Measurements from ENCODE around the gene KISS1.

The KISS1 gene

GRCh38 chr1:204194771-204195170 is 1.5 kb downstream of the KISS1 start:
- no peak for FAIRE-seq
- DNase-seq (ENCODE audit: extremely low spot score, insufficient read length, low read depth): no peak

- no peak for DNase-seq (ENCODE audit: extremely low spot score, insufficient read length, low read depth)
Observed at GRCh38 chr1:204194080-204194479, 2.2 kb downstream of the KISS1 start.

GRCh38 chr1:204192589-204193352 is 3.5 kb downstream of the KISS1 start:
- FAIRE-seq (no peak), DNase-seq (ENCODE audit: extremely low spot score, insufficient read length, low read depth) (no peak)

More at GRCh38 chr1:204194080-204194479, 2.2 kb downstream of the KISS1 start:
- FAIRE-seq: no peak

GRCh38 chr1:204192046-204192445 is 4.2 kb downstream of the KISS1 start:
- FAIRE-seq: no peak
- no peak for DNase-seq (ENCODE audit: extremely low spot score, insufficient read length, low read depth)

DNA sequence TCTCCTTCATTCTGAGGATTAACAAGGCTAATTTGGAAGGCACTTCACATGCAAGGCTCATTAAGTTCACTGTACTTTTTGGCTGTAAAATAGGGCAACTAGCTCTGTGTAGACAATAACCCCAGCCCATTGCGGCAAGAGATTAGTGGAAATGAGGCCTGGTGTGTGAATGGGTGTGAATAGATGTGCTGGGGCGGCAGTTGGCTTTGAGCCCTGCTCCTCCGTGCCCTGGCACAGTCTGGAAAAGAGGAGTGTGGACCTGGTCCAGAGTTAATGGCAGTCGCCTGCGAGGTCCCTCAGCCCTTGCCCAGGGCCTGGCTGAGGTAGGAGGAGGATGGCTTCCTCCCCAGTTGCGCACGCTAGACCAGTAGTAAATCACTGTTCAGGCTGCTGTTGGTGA is 4.8 kb downstream of the KISS1 start:
- DNase-seq (ENCODE audit: extremely low spot score, insufficient read length, low read depth) (no peak), FAIRE-seq (no peak)

- no peak for FAIRE-seq
- no peak for DNase-seq (ENCODE audit: extremely low spot score, insufficient read length, low read depth)
Observed at GRCh38 chr1:204190212-204191211, 5.8 kb downstream of the KISS1 start.

GRCh38 chr1:204188959-204189639 is 7.2 kb downstream of the KISS1 start:
- FAIRE-seq (peak; percentile 55), DNase-seq (ENCODE audit: extremely low spot score, insufficient read length, low read depth) (no peak)

- FAIRE-seq (no peak), DNase-seq (ENCODE audit: extremely low spot score, insufficient read length, low read depth) (no peak)
Observed at GRCh38 chr1:204186597-204186996, 9.7 kb downstream of the KISS1 start.

GRCh38 chr1:204181116-204181515 is 15.2 kb downstream of the KISS1 start:
- FAIRE-seq (no peak), DNase-seq (ENCODE audit: extremely low spot score, insufficient read length, low read depth) (no peak)

DNA sequence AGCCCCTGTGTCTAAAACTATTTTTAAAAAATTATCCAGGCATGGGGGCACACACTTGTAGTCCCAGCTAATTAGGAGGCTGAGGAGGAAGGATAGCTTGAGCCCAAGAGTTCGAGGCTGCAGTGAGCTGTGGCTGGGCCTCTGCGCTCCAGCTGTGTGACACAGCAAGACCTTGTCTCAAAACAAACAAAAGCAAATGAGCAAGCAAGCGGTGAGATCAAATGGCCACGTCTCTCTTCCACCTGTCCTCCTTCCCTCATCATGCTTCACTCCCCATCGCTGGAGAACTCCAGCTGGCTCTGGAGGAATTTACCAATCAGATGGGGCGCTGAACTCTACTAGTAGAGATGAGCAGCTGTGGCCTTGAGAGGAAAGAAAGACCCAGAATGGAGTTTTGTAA is 16.2 kb downstream of the KISS1 start:
- DNase-seq (ENCODE audit: extremely low spot score, insufficient read length, low read depth): no peak
- no peak for FAIRE-seq

GRCh38 chr1:204178487-204179281 is 17.6 kb downstream of the KISS1 start:
- DNase-seq (ENCODE audit: extremely low spot score, insufficient read length, low read depth) (no peak), FAIRE-seq (no peak)

- DNase-seq (ENCODE audit: extremely low spot score, insufficient read length, low read depth): no peak
- FAIRE-seq: no peak
Observed at GRCh38 chr1:204177133-204177532, 19.2 kb downstream of the KISS1 start.

DNA sequence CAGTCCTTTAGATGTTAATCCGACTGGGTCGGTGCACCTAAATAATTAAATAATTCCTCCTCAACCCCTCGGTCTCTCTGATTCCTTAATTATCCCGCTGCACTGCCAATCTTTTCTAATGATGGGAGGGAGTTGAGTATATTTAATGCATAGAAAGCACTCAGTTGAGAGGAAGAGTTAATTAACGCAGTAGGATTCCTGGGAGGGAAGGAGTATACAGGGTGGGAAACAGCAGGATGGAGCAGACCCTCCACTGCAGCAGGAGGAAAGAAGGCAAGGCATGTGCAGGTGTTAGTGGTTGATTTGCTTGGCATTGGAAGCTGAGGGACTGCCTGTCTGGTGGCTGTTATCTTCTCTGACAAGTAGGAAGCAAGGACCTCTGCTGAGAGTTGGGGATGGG is 20.2 kb downstream of the KISS1 start:
- FAIRE-seq (no peak), DNase-seq (ENCODE audit: extremely low spot score, insufficient read length, low read depth) (no peak)

DNA sequence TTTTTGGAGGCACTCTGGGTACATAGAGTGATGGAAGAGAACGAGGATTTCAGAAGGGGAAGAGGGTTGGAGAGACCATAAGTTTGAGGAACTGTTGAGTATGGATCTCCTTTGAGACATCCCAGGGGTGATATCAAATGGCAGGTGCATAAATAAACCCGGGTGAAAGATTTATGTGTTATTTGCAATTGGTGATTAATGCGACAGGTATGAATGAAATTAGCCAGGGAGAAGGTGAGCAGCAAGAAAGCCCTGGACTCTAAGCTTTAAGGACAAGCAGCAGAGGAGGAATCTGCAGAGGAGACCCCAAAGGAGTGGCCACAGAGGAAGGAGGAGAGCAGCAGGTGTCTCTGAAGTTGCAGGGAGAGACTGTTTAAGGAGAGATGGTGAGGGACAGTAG is 21.3 kb downstream of the KISS1 start:
- DNase-seq (ENCODE audit: extremely low spot score, insufficient read length, low read depth): no peak
- FAIRE-seq: no peak

DNA sequence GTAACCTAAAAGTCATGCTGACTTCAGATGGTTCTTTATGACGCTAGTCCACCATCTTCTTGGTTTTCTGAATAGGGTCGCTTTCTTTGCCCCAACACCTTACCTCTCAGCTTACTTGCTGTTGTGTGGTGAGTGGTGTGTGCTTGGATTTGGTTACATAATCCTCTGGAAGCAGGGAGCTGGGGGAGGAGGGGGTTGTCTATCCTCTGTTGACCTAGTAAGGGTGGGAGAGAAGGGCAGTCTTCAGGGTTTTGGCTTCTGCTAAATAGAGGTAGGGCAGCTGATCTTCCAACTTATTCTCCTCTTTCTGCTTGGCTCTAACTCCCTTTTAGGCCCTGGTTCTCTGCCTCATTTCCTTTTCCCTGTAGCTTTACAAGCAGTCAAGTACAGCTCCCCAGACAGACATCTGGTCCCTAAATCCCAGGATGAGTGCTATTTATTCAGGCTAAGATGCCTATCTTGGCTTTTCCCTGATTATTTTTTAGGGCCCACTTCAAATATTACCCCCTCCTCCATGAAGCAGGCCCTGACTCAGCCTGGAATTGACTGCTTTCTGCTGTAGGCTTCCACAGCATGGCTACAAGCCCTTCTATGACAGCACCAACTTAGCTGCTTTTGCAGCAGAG is 23.8 kb downstream of the KISS1 start:
- DNase-seq (ENCODE audit: extremely low spot score, insufficient read length, low read depth) (no peak), FAIRE-seq (no peak)

- DNase-seq (ENCODE audit: extremely low spot score, insufficient read length, low read depth) (no peak), FAIRE-seq (no peak)
Observed at GRCh38 chr1:204171751-204172178, 24.5 kb downstream of the KISS1 start.

GRCh38 chr1:204170494-204171155 is 25.7 kb downstream of the KISS1 start:
- DNase-seq (ENCODE audit: extremely low spot score, insufficient read length, low read depth) (no peak), FAIRE-seq (no peak)

DNA sequence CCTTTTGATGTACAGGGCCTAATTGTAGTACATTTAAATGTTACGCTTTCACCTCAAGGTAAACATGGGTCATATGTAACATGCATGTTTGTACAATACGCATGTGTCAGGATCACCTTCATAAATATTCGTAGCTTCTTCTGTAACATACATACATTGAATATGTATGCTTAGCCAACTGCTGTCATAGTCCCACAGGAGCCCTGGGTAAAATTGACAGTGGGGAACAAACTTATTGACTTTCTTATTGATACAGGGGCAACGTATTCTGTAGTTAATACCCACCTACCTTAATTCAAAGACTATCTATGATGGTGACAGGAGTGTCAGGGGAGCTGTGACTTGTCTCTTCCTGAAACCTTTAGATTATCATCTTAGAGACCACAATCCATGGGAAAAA is 26.4 kb downstream of the KISS1 start:
- FAIRE-seq (no peak), DNase-seq (ENCODE audit: extremely low spot score, insufficient read length, low read depth) (no peak)

DNA sequence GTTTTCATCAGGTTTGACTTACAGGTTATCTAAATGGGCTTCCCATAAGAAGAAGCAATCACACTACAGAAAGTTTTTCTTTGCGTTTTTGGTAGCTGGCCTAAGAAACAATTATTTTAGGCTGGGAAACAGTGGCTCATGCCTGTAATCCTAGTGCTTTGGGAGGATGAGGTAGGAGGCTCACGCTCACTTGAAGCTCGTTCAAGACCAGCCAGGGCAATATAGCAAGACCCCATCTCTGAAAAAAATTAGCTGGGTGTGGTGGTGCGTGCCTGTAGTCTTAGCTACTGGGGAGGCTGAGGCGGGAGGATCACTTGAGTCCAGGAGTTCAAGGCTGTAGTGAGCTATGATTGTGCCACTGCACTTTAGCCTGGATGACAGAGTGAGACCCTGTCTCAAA is 28.6 kb downstream of the KISS1 start:
- FAIRE-seq: no peak
- no peak for DNase-seq (ENCODE audit: extremely low spot score, insufficient read length, low read depth)

All from GM18507 (cell line).